HG03064 (cell line): Measurements from ENCODE around the gene FGF10.

Experiments used
- ATAC-seq: cut with Tn5 transposase; IDR thresholded peaks from one replicate; pipeline ENCODE4 v1.9.1; 2021; ENCODE audit warnings: low read depth; ENCODE audit not compliant: unreplicated experiment

FGF10 gene

GRCh38 chr5:44360919-44361318 lies 28.3 kb downstream of the FGF10 start:
- no peak for ATAC-seq

GRCh38 chr5:44358421-44358820 lies 30.8 kb downstream of the FGF10 start:
- ATAC-seq, result no peak

GRCh38 chr5:44356231-44356630 lies 33.0 kb downstream of the FGF10 start:
- no peak for ATAC-seq

- ATAC-seq, result no peak
Observed at GRCh38 chr5:44345871-44346270, 43.3 kb downstream of the FGF10 start.

- no peak for ATAC-seq
Observed at GRCh38 chr5:44336708-44337107, 52.5 kb downstream of the FGF10 start.

- no peak for ATAC-seq
Observed at GRCh38 chr5:44334622-44335021, 54.6 kb downstream of the FGF10 start.

- ATAC-seq, result no peak
Observed at GRCh38 chr5:44332285-44332971, 56.8 kb downstream of the FGF10 start.

GRCh38 chr5:44331471-44332050 lies 57.7 kb downstream of the FGF10 start:
- no peak for ATAC-seq

GRCh38 chr5:44329716-44330115 lies 59.5 kb downstream of the FGF10 start:
- ATAC-seq, result no peak

GRCh38 chr5:44321144-44321725 lies 68.0 kb downstream of the FGF10 start:
- ATAC-seq, result no peak

GRCh38 chr5:44320188-44320587 lies 69.0 kb downstream of the FGF10 start:
- no peak for ATAC-seq

GRCh38 chr5:44318883-44319282 lies 70.3 kb downstream of the FGF10 start:
- no peak for ATAC-seq

GRCh38 chr5:44312374-44312773 lies 76.8 kb downstream of the FGF10 start:
- ATAC-seq, result no peak

GRCh38 chr5:44300551-44300950 lies 88.7 kb downstream of the FGF10 start:
- ATAC-seq, result no peak

- no peak for ATAC-seq
Observed at GRCh38 chr5:44299394-44299793, 89.8 kb downstream of the FGF10 start.

GRCh38 chr5:44294516-44294915 lies 94.7 kb downstream of the FGF10 start:
- ATAC-seq, result no peak

- ATAC-seq, result no peak
Observed at GRCh38 chr5:44292736-44293135, 96.5 kb downstream of the FGF10 start.

GRCh38 chr5:44278469-44278868 lies 110.8 kb downstream of the FGF10 start:
- no peak for ATAC-seq

GRCh38 chr5:44275908-44276307 lies 113.3 kb downstream of the FGF10 start:
- ATAC-seq, result no peak

GRCh38 chr5:44275329-44275728 lies 113.9 kb downstream of the FGF10 start:
- no peak for ATAC-seq

GRCh38 chr5:44267909-44268308 lies 121.3 kb downstream of the FGF10 start:
- no peak for ATAC-seq

GRCh38 chr5:44266882-44267576 lies 122.2 kb downstream of the FGF10 start:
- no peak for ATAC-seq
